ENCODE data around the gene PPP1R37.
"Not testable (repeated sequence)": the region's sequence is repeated elsewhere in the genome, so short reads cannot be mapped to it uniquely, and the experiment has no call there.

Gene PPP1R37

GRCh38 chr19:45097450-45097775 lies 4.4 kb downstream of the PPP1R37 start:
- no peak for DNase-seq

- DNase-seq: no peak
Observed at GRCh38 chr19:45097776-45098520, 5.0 kb downstream of the PPP1R37 start.

- no peak for DNase-seq
Observed at GRCh38 chr19:45098521-45099466, 5.8 kb downstream of the PPP1R37 start.

GRCh38 chr19:45099467-45100191 lies 6.7 kb downstream of the PPP1R37 start:
- no peak for DNase-seq

- no peak for DNase-seq
Observed at GRCh38 chr19:45100201-45100600, 7.2 kb downstream of the PPP1R37 start.

GRCh38 chr19:45100846-45101252 lies 7.9 kb downstream of the PPP1R37 start:
- no peak for DNase-seq

- no peak for DNase-seq
Observed at GRCh38 chr19:45101806-45102205, 8.8 kb downstream of the PPP1R37 start.

GRCh38 chr19:45102481-45102880 lies 9.5 kb downstream of the PPP1R37 start:
- DNase-seq: no peak

GRCh38 chr19:45103156-45103507 lies 10.2 kb downstream of the PPP1R37 start:
- no peak for DNase-seq

GRCh38 chr19:45103508-45104319 lies 10.7 kb downstream of the PPP1R37 start:
- DNase-seq: no peak

GRCh38 chr19:45104658-45105349 lies 11.8 kb downstream of the PPP1R37 start:
- no peak for DNase-seq

- not testable (repeated sequence) for DNase-seq
Observed at GRCh38 chr19:45106363-45106762, 13.4 kb downstream of the PPP1R37 start.

- DNase-seq: no peak
Observed at GRCh38 chr19:45107621-45108150, 14.7 kb downstream of the PPP1R37 start.

- DNase-seq: no peak
Observed at GRCh38 chr19:45110851-45111266, 17.9 kb downstream of the PPP1R37 start.

- DNase-seq: no peak
Observed at GRCh38 chr19:45112111-45112827, 19.3 kb downstream of the PPP1R37 start.

- DNase-seq: peak; percentile 77
Observed at GRCh38 chr19:45113628-45114027, 20.6 kb downstream of the PPP1R37 start.

GRCh38 chr19:45114116-45114515 lies 21.1 kb downstream of the PPP1R37 start:
- no peak for DNase-seq

GRCh38 chr19:45115809-45116615 lies 23.0 kb downstream of the PPP1R37 start:
- peak; percentile 66 for DNase-seq

- peak; percentile 69 for DNase-seq
Observed at GRCh38 chr19:45117167-45117594, 24.2 kb downstream of the PPP1R37 start.

GRCh38 chr19:45117671-45118070 lies 24.7 kb downstream of the PPP1R37 start:
- peak; percentile 58 for DNase-seq

All from SHP77 treated with DMSO at 0.1 percent for 48 hours (cell line).